HepG2 (cell line): ENCODE measurements around the gene ABCF1. TPM values are rescaled to one million over a fixed set of nuclear protein-coding genes. Genes with fewer than 3 reads are reported as not detected.

Experiments
- CBX5 ChIP-seq: sonication (generic); formaldehyde crosslinking; IDR thresholded peaks from 2 replicates; pipeline ENCODE4 v1.4.0; 2020; ENCODE audit warnings: missing genetic modification reagents, borderline replicate concordance
- DNMT3B ChIP-seq: conservative IDR thresholded peaks from 2 replicates; pipeline ENCODE4 v1.6.1; 2016; ENCODE audit warnings: missing biosample characterization, control low read depth
- IKZF4 ChIP-seq: sonication (generic); formaldehyde crosslinking; IDR thresholded peaks from 2 replicates; pipeline ENCODE4 v1.5.1; 2020; ENCODE audit warnings: borderline replicate concordance, mild to moderate bottlenecking, low read depth, missing genetic modification reagents; ENCODE audit errors: not compliant biosample characterization
- KLF9 ChIP-seq: IDR thresholded peaks from 2 replicates; pipeline ENCODE4 v1.6.1; 2016; ENCODE audit warnings: low read depth
- NR2C2 ChIP-seq: sonication (generic); formaldehyde crosslinking; IDR thresholded peaks from 2 replicates; pipeline ENCODE4 v1.4.0; 2020; ENCODE audit warnings: missing genetic modification reagents, mild to moderate bottlenecking, moderate library complexity, borderline replicate concordance
- RFX5 ChIP-seq: IDR thresholded peaks from 2 replicates; pipeline ENCODE4 v1.6.1; 2011; ENCODE audit warnings: low read depth, low read length, improper control_type of control experiment
- RORA ChIP-seq: sonication (generic); formaldehyde crosslinking; IDR thresholded peaks from 2 replicates; pipeline ENCODE4 v1.5.0; 2020; ENCODE audit warnings: mild to moderate bottlenecking, missing genetic modification reagents, moderate library complexity
- SIX4 ChIP-seq: sonication (generic); formaldehyde crosslinking; IDR thresholded peaks from 2 replicates; pipeline ENCODE4 v1.4.0; 2020; ENCODE audit warnings: missing genetic modification reagents
- SP4 ChIP-seq: sonication (generic); formaldehyde crosslinking; IDR thresholded peaks from 2 replicates; pipeline ENCODE4 v1.8.1; 2023; ENCODE audit warnings: mild to moderate bottlenecking, missing genetic modification reagents
- YY1 ChIP-seq: IDR thresholded peaks from 2 replicates; pipeline ENCODE4 v1.6.1; 2011; ENCODE audit warnings: low read length, low read depth, moderate library complexity, mild to moderate bottlenecking; ENCODE audit not compliant: insufficient read depth, insufficient replicate concordance
- ZBTB38 ChIP-seq: sonication (generic); formaldehyde crosslinking; IDR thresholded peaks from 2 replicates; pipeline ENCODE4 v1.5.1; 2020; ENCODE audit warnings: mild to moderate bottlenecking, missing genetic modification reagents
- ZBTB8A ChIP-seq: sonication (generic); formaldehyde crosslinking; IDR thresholded peaks from 2 replicates; pipeline ENCODE4 v1.4.0; 2020; ENCODE audit warnings: mild to moderate bottlenecking, low read depth, missing genetic modification reagents, borderline replicate concordance
- ZFAT ChIP-seq: sonication (generic); formaldehyde crosslinking; conservative IDR thresholded peaks from 2 replicates; pipeline ENCODE4 v1.8.1; 2023; ENCODE audit warnings: missing genetic modification reagents, inconsistent platforms
- ZMYM2 ChIP-seq: sonication (generic); formaldehyde crosslinking; IDR thresholded peaks from 2 replicates; pipeline ENCODE4 v1.8.0; 2022; ENCODE audit warnings: mild to moderate bottlenecking, missing genetic modification reagents
- ZNF17 ChIP-seq: sonication (generic); formaldehyde crosslinking; IDR thresholded peaks from 2 replicates; pipeline ENCODE4 v1.5.0; 2020; ENCODE audit warnings: mild to moderate bottlenecking, missing genetic modification reagents
- ZNF3 ChIP-seq: IDR thresholded peaks from 2 replicates; pipeline ENCODE4 v1.7.0; 2017; ENCODE audit warnings: inconsistent platforms
- ZNF678 ChIP-seq: sonication (generic); formaldehyde crosslinking; IDR thresholded peaks from 2 replicates; pipeline ENCODE4 v1.4.0; 2020; ENCODE audit warnings: mild to moderate bottlenecking, missing genetic modification reagents
- ZNF776 ChIP-seq: sonication (generic); formaldehyde crosslinking; IDR thresholded peaks from 2 replicates; pipeline ENCODE4 v1.4.0; 2020; ENCODE audit warnings: mild to moderate bottlenecking, missing genetic modification reagents
- polyA plus RNA-seq, 8 experiments: library from polyadenylated mRNA; depleted of rRNA in 3 of 8; stranded (reverse) in 7 of 8; unstranded in 1 of 8; fragments of >200 nt; fragmentation: Illumina TruSeq in 4 of 8; extraction: Trizol in 4 of 8; gene quantifications; 2 replicates each; pipeline versions ENCODE4 v1.2.1 to v1.2.3, GENCODE V29; 2011 to 2016; ENCODE audit warnings: low read depth in 4 of 8, missing spikeins in 1 of 8, mixed read lengths in 1 of 8; ENCODE audit not compliant: insufficient read depth in 1 of 8
- total RNA-seq, 5 experiments: library from RNA; depleted of rRNA; stranded (reverse); fragments of >200 nt; fragmentation: Illumina TruSeq; extraction: Trizol; gene quantifications; 2 replicates each; pipeline ENCODE4 v1.2.3, GENCODE V29; 2016; ENCODE audit warnings: low read depth in 1 of 5
- TF ChIP-seq, protein P1 (sequence below): sonication (generic); formaldehyde crosslinking; conservative IDR thresholded peaks from 2 replicates; pipeline ENCODE4 v1.4.0; 2020; ENCODE audit warnings: missing genetic modification reagents
- TF ChIP-seq, protein P2 (sequence below): sonication (generic); formaldehyde crosslinking; IDR thresholded peaks from 2 replicates; pipeline ENCODE4 v1.8.1; 2023; ENCODE audit warnings: missing genetic modification reagents, inconsistent platforms, borderline replicate concordance
- TF ChIP-seq, protein P3 (sequence below): sonication (generic); formaldehyde crosslinking; IDR thresholded peaks from 2 replicates; pipeline ENCODE4 v1.8.0; 2022; ENCODE audit warnings: missing genetic modification reagents, low read depth, mild to moderate bottlenecking, borderline replicate concordance
- TF ChIP-seq, protein P4 (sequence below): sonication (generic); formaldehyde crosslinking; IDR thresholded peaks from 2 replicates; pipeline ENCODE4 v1.8.1; 2022; ENCODE audit warnings: mild to moderate bottlenecking, missing genetic modification reagents
- TF ChIP-seq, protein P5 (sequence below): sonication (generic); formaldehyde crosslinking; IDR thresholded peaks from 2 replicates; pipeline ENCODE4 v1.4.0; 2020; ENCODE audit warnings: mild to moderate bottlenecking, missing genetic modification reagents

Gene ABCF1
- total and polyA plus RNA-seq, 2 of the 13 experiments (the other 11 are each of a cell fraction or from before 2014, with no cell fraction given), result 25.4 to 98.9 TPM

DNA sequence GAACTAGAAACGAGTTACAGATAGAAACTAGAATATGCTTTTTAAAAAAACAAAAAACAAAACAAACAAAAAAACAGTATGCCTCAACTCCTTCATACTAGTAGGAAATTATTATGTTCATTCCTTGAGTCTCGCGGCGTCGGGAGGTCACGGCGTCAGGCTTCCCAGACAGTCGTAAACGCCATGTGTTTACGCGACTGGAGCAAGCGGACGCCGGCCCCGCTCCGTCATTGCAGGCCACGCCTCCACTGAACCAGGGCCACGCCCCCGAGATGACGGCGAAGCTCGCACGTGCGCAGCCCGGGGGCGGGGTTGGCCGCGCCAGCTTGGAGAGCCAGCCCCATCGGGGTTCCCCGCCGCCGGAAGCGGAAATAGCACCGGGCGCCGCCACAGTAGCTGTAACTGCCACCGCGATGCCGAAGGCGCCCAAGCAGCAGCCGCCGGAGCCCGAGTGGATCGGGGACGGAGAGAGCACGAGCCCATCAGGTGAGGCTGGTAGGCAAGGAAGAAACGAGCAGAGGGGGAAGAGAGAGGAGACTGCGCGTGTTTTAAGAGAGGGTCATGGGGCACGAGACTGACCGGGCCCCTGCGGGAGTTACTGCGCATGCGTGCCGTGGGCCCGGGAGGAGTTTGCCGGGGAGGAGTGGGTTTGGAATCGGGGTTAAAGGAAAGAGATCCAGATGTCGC, at the start of gene ABCF1 (continued):
- TF ChIP-seq, protein P1, sequence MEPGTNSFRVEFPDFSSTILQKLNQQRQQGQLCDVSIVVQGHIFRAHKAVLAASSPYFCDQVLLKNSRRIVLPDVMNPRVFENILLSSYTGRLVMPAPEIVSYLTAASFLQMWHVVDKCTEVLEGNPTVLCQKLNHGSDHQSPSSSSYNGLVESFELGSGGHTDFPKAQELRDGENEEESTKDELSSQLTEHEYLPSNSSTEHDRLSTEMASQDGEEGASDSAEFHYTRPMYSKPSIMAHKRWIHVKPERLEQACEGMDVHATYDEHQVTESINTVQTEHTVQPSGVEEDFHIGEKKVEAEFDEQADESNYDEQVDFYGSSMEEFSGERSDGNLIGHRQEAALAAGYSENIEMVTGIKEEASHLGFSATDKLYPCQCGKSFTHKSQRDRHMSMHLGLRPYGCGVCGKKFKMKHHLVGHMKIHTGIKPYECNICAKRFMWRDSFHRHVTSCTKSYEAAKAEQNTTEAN (CRISPR knock-in tag), result peak; percentile 93
- no peak; the same call in 1 of the 2 replicates for TF ChIP-seq ZNF776 (CRISPR knock-in tag)
- TF ChIP-seq DNMT3B, result 0 out of 2 replicates have a peak, but pooled peaks have one; percentile 38
- peak; percentile 77; the same call in 1 of the 2 replicates for TF ChIP-seq ZFAT (CRISPR knock-in tag)
- TF ChIP-seq RFX5, result peak; percentile 48; the same call in 1 of the 2 replicates
- TF ChIP-seq, protein P2, sequence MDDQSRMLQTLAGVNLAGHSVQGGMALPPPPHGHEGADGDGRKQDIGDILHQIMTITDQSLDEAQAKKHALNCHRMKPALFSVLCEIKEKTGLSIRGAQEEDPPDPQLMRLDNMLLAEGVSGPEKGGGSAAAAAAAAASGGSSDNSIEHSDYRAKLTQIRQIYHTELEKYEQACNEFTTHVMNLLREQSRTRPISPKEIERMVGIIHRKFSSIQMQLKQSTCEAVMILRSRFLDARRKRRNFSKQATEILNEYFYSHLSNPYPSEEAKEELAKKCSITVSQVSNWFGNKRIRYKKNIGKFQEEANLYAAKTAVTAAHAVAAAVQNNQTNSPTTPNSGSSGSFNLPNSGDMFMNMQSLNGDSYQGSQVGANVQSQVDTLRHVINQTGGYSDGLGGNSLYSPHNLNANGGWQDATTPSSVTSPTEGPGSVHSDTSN (CRISPR knock-in tag), result 0 out of 2 replicates have a peak, but pooled peaks have one; percentile 37
- peak; percentile 43; the same call in 1 of the 2 replicates for TF ChIP-seq ZNF17 (CRISPR knock-in tag)
- TF ChIP-seq, protein P3, sequence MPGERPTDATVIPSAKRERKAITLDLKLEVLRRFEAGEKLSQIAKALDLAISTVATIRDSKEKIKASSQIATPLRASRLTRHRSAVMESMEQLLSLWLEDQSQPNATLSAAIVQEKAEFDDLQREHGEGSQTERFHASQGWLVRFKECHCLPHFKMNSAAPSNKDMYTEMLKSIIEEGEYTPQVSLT (CRISPR knock-in tag), result no peak
- TF ChIP-seq SP4 (CRISPR knock-in tag), result peak; percentile 96
- peak; percentile 96 for TF ChIP-seq NR2C2 (CRISPR knock-in tag)
- TF ChIP-seq CBX5, result peak; percentile 86; the same call in 1 of the 2 replicates
- TF ChIP-seq KLF9 (CRISPR knock-in tag), result peak; percentile 98
- TF ChIP-seq IKZF4 (CRISPR knock-in tag), result peak; percentile 94
- TF ChIP-seq ZNF3 (CRISPR knock-in tag), result 0 out of 2 replicates have a peak, but pooled peaks have one; percentile 34
- TF ChIP-seq ZBTB38 (CRISPR knock-in tag), result peak; percentile 95
- TF ChIP-seq ZBTB8A (CRISPR knock-in tag), result 0 out of 2 replicates have a peak, but pooled peaks have one; percentile 82
- no peak for TF ChIP-seq ZMYM2
- TF ChIP-seq, protein P4, sequence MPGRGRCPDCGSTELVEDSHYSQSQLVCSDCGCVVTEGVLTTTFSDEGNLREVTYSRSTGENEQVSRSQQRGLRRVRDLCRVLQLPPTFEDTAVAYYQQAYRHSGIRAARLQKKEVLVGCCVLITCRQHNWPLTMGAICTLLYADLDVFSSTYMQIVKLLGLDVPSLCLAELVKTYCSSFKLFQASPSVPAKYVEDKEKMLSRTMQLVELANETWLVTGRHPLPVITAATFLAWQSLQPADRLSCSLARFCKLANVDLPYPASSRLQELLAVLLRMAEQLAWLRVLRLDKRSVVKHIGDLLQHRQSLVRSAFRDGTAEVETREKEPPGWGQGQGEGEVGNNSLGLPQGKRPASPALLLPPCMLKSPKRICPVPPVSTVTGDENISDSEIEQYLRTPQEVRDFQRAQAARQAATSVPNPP (CRISPR knock-in tag), result no peak
- TF ChIP-seq SIX4, result peak; percentile 66; the same call in 1 of the 2 replicates
- peak; percentile 99 for TF ChIP-seq ZNF678 (CRISPR knock-in tag)
- no peak for TF ChIP-seq RORA (CRISPR knock-in tag)
- TF ChIP-seq, protein P5, sequence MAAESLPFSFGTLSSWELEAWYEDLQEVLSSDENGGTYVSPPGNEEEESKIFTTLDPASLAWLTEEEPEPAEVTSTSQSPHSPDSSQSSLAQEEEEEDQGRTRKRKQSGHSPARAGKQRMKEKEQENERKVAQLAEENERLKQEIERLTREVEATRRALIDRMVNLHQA (CRISPR knock-in tag), result 0 out of 2 replicates have a peak, but pooled peaks have one; percentile 47
- TF ChIP-seq YY1, result peak; percentile 84
